GM12873 (cell line): ENCODE results near the gene UBB.

Experiments used
- CTCF ChIP-seq: IDR thresholded peaks from 2 replicates; pipeline ENCODE4 v1.5.1; 2012; ENCODE audit warnings: low read depth, mild to moderate bottlenecking, moderate library complexity, low read length, control low read depth; ENCODE audit not compliant: insufficient read depth; ENCODE audit errors: missing control alignments

UBB gene

GRCh38 chr17:16346721-16347271 is 34.1 kb upstream of the UBB start:
- TF ChIP-seq CTCF = no peak

GRCh38 chr17:16348586-16348985 is 32.3 kb upstream of the UBB start:
- TF ChIP-seq CTCF = no peak

GRCh38 chr17:16349431-16349830 is 31.5 kb upstream of the UBB start:
- TF ChIP-seq CTCF = no peak

- TF ChIP-seq CTCF = no peak
These were observed 29.1 kb upstream of the UBB start for GRCh38 chr17:16351831-16352230.

- no peak for TF ChIP-seq CTCF
These were observed 28.6 kb upstream of the UBB start for GRCh38 chr17:16352303-16352666.

GRCh38 chr17:16352667-16353316 is 28.1 kb upstream of the UBB start:
- TF ChIP-seq CTCF = no peak

- peak; percentile 19 for TF ChIP-seq CTCF
These were observed 27.3 kb upstream of the UBB start, which contains the start of gene CENPV for GRCh38 chr17:16353317-16354174. Gene CENPV, minus strand, starts transcription at chr17:16353469. Its CDS starts 33 bp downstream, at chr17:16353436.
